HepG2 (cell line): ENCODE measurements around the gene ZNF382. TPM values are rescaled to one million over a fixed set of nuclear protein-coding genes. Genes with fewer than 3 reads are reported as not detected.

Source experiments
- AGO2 ChIP-seq: fragments of 200-400 bp; formaldehyde crosslinking; optimal IDR thresholded peaks from 2 replicates; pipeline ENCODE3; 2017; ENCODE audit warnings: mild to moderate bottlenecking, low read depth, low read length, moderate library complexity
- ATRX ChIP-seq: sonication (generic); formaldehyde crosslinking; IDR thresholded peaks from 2 replicates; pipeline ENCODE4 v1.4.0; 2020; ENCODE audit warnings: missing genetic modification reagents, borderline replicate concordance
- DMAP1 ChIP-seq: IDR thresholded peaks from 2 replicates; pipeline ENCODE4 v1.6.1; 2016
- DNMT3B ChIP-seq: conservative IDR thresholded peaks from 2 replicates; pipeline ENCODE4 v1.6.1; 2016; ENCODE audit warnings: missing biosample characterization, control low read depth
- EP300 ChIP-seq, 3 experiments: sonication (generic) in 1 of 3; formaldehyde crosslinking in 1 of 3; IDR thresholded peaks; 2 replicates each; pipeline versions ENCODE4 v1.5.1 to v1.6.1; 2011 to 2020; ENCODE audit warnings: low read depth in 2 of 3, low read length in 2 of 3, borderline replicate concordance in 1 of 3, improper control_type of control experiment in 1 of 3, mild to moderate bottlenecking in 1 of 3, missing genetic modification reagents in 1 of 3, moderate library complexity in 1 of 3
- GATAD2A ChIP-seq: IDR thresholded peaks from 2 replicates; pipeline ENCODE4 v1.6.1; 2016
- GMEB2 ChIP-seq: IDR thresholded peaks from 2 replicates; pipeline ENCODE4 v1.6.1; 2016; ENCODE audit warnings: missing biosample characterization, missing genetic modification reagents, low read depth
- IRX3 ChIP-seq: sonication (generic); formaldehyde crosslinking; IDR thresholded peaks from 2 replicates; pipeline ENCODE4 v1.8.1; 2023; ENCODE audit warnings: mild to moderate bottlenecking, low read depth, missing genetic modification reagents, borderline replicate concordance
- KAT7 ChIP-seq: IDR thresholded peaks from 2 replicates; pipeline ENCODE4 v1.6.1; 2018; ENCODE audit warnings: borderline replicate concordance, missing compliant biosample characterization
- PHB2 ChIP-seq: fragments of 450-650 bp; IDR thresholded peaks from 2 replicates; pipeline ENCODE4 v1.6.1; 2018; ENCODE audit not compliant: partially characterized antibody
- POGZ ChIP-seq: sonication (generic); formaldehyde crosslinking; IDR thresholded peaks from 2 replicates; pipeline ENCODE4 v1.4.0; 2020; ENCODE audit warnings: mild to moderate bottlenecking, missing genetic modification reagents
- POLR2AphosphoS2 ChIP-seq: IDR thresholded peaks from 2 replicates; pipeline ENCODE4 v1.6.1; 2011; ENCODE audit warnings: low read depth, low read length, improper control_type of control experiment
- SRSF9 ChIP-seq: fragments of 200-400 bp; formaldehyde crosslinking; IDR thresholded peaks from 2 replicates; pipeline ENCODE4 v1.6.1; 2018; ENCODE audit warnings: borderline replicate concordance, mild to moderate bottlenecking, low read depth, low read length; ENCODE audit not compliant: insufficient read depth, poor library complexity, severe bottlenecking
- TOPORS ChIP-seq: sonication (generic); formaldehyde crosslinking; IDR thresholded peaks from 2 replicates; pipeline ENCODE4 v1.8.0; 2023; ENCODE audit warnings: mild to moderate bottlenecking, missing genetic modification reagents
- ZBTB46 ChIP-seq: sonication (generic); formaldehyde crosslinking; IDR thresholded peaks from 2 replicates; pipeline ENCODE4 v1.4.0; 2020; ENCODE audit warnings: mild to moderate bottlenecking, missing genetic modification reagents, borderline replicate concordance
- ZFP90 ChIP-seq: sonication (generic); formaldehyde crosslinking; IDR thresholded peaks from 2 replicates; pipeline ENCODE4 v1.8.0; 2022; ENCODE audit warnings: missing genetic modification reagents, mild to moderate bottlenecking, inconsistent platforms, borderline replicate concordance
- ZFP91 ChIP-seq: sonication (generic); formaldehyde crosslinking; IDR thresholded peaks from 2 replicates; pipeline ENCODE4 v1.9.0; 2022; ENCODE audit warnings: missing genetic modification reagents, mild to moderate bottlenecking, borderline replicate concordance
- ZNF430 ChIP-seq: sonication (generic); formaldehyde crosslinking; IDR thresholded peaks from 2 replicates; pipeline ENCODE4 v1.9.0; 2021; ENCODE audit warnings: mild to moderate bottlenecking, missing genetic modification reagents
- ZNF558 ChIP-seq: sonication (generic); formaldehyde crosslinking; IDR thresholded peaks from 2 replicates; pipeline ENCODE4 v1.9.0; 2022; ENCODE audit warnings: mild to moderate bottlenecking, missing genetic modification reagents, borderline replicate concordance
- ZSCAN12 ChIP-seq: sonication (generic); formaldehyde crosslinking; IDR thresholded peaks from 2 replicates; pipeline ENCODE4 v1.9.0; 2021; ENCODE audit warnings: mild to moderate bottlenecking, missing genetic modification reagents
- polyA plus RNA-seq, 8 experiments: library from polyadenylated mRNA; depleted of rRNA in 3 of 8; stranded (reverse) in 7 of 8; unstranded in 1 of 8; fragments of >200 nt; fragmentation: Illumina TruSeq in 4 of 8; extraction: Trizol in 4 of 8; gene quantifications; 2 replicates each; pipeline versions ENCODE4 v1.2.1 to v1.2.3, GENCODE V29; 2011 to 2016; ENCODE audit warnings: low read depth in 4 of 8, missing spikeins in 1 of 8, mixed read lengths in 1 of 8; ENCODE audit not compliant: insufficient read depth in 1 of 8
- total RNA-seq, 5 experiments: library from RNA; depleted of rRNA; stranded (reverse); fragments of >200 nt; fragmentation: Illumina TruSeq; extraction: Trizol; gene quantifications; 2 replicates each; pipeline ENCODE4 v1.2.3, GENCODE V29; 2016; ENCODE audit warnings: low read depth in 1 of 5
- TF ChIP-seq, protein P1 (sequence below): sonication (generic); formaldehyde crosslinking; IDR thresholded peaks from 2 replicates; pipeline ENCODE4 v1.5.0; 2020; ENCODE audit warnings: missing genetic modification reagents

The ZNF382 gene
- total and polyA plus RNA-seq, 2 of the 13 experiments (the other 11 are each of a cell fraction or from before 2014, with no cell fraction given), result 2.3 to 6.8 TPM

DNA sequence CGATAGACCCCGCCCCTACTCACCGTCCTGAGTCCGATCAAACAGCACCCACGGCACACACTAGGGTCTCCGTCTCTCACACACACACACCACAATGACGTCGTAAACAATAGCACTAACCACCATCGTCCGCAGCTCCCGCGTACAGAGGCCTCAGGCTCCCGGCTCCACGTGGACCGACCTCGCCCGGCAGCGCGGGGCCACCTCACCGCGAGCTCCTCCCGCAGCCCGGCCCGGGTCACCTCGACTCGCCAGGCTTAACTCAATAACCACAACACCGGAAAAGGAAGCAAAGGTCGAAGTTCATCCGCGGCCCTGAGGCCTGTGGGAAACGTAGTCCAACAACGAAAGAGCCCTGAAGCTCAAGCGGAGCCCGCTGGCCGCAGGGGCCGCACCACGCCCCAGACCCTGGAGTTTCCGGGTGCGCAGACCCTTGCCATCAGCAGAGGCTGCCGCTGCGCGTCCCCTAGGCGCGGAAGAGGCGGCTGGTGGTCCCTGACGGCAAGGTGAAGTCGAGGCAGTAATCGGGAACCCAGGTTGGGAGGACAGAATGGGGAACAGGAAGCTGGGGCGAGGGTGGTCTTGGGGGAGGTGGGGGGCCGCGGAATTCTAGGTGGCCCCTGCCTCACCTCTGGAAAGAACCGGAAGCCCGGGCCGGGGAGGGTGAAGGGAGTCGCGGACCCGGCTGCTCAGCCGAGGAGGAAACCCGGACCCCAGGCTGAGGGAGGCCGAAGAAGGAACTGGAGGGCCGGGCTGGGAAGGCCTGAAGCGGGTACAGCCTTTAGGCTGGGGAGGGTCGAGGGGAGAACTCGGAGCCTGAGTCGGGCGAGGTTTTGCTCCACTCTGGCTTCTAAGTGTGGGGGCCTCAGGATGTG is 31.9 kb upstream of the ZNF382 start, which contains the start of gene ZNF529 (continued):
- TF ChIP-seq DMAP1 (peak; percentile 96), IRX3 (CRISPR knock-in tag) (peak; percentile 36; the same call in 1 of the 2 replicates), ZNF558 (CRISPR knock-in tag) (peak; percentile 90; the same call in 1 of the 2 replicates), ZSCAN12 (CRISPR knock-in tag) (no peak), TOPORS (CRISPR knock-in tag) (no peak; the same call in 1 of the 2 replicates), PHB2 (no peak), GMEB2 (CRISPR knock-in tag) (no peak), EP300 (IDR thresholded peaks at IDR 0.05; ENCODE audit: low read depth in 2 of 2, low read length in 2 of 2) (no peak), EP300 (CRISPR knock-in tag; IDR thresholded peaks at IDR 0.05; ENCODE audit: borderline replicate concordance) (no peak), ATRX (no peak), DNMT3B (CRISPR knock-in tag) (peak; percentile 29), ZFP90 (no peak), POGZ (CRISPR knock-in tag) (peak; percentile 61; the same call in 1 of the 2 replicates), GATAD2A (CRISPR knock-in tag) (no peak; the same call in 1 of the 2 replicates), POLR2AphosphoS2 (no peak; the same call in 1 of the 2 replicates), ZNF430 (peak; percentile 68; the same call in 1 of the 2 replicates), ZBTB46 (CRISPR knock-in tag) (no peak), ZFP91 (CRISPR knock-in tag) (peak; percentile 94), SRSF9 (no peak), KAT7 (CRISPR knock-in tag) (peak; percentile 57; the same call in 1 of the 2 replicates), AGO2 (peak; percentile 85)
- TF ChIP-seq, protein P1, sequence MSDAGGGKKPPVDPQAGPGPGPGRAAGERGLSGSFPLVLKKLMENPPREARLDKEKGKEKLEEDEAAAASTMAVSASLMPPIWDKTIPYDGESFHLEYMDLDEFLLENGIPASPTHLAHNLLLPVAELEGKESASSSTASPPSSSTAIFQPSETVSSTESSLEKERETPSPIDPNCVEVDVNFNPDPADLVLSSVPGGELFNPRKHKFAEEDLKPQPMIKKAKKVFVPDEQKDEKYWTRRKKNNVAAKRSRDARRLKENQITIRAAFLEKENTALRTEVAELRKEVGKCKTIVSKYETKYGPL, result no peak
